Measurements from ENCODE around the gene B4GALT1.
"Not testable (repeated sequence)": the region's sequence is repeated elsewhere in the genome, so short reads cannot be mapped to it uniquely, and the experiment has no call there.

B4GALT1 gene

GRCh38 chr9:33092634-33093033 lies 74.5 kb downstream of the B4GALT1 start:
- DNase-seq = no peak

- DNase-seq = not testable (repeated sequence)
Measured at GRCh38 chr9:33085672-33086071, 81.5 kb downstream of the B4GALT1 start.

GRCh38 chr9:33082538-33083326 lies 84.4 kb downstream of the B4GALT1 start:
- DNase-seq = peak in 1 of 2 experiments; percentile 35

- no peak for DNase-seq
Measured at GRCh38 chr9:33082128-33082527, 85.0 kb downstream of the B4GALT1 start.

- DNase-seq = peak; percentile 55 to 64
Measured at GRCh38 chr9:33081128-33081851, 85.8 kb downstream of the B4GALT1 start.

DNA sequence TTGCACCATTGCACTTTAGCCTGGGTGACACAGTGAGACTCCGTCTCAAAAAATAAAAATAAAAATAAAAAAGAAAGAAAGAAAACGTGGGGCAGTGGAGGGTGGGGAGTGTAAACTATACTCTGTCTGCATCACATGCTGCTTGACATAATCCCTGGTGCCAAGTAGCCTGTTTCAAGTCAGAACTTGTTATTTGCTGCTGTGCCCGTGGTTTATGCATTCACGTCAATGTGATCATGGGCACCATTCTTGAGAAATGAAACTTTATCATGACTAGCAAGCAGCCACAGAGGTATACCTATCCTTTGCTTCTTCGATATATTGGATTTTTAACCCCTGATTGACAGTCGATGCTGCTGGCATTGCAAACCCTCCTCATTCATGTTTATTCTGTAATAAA lies 86.6 kb downstream of the B4GALT1 start:
- no peak for DNase-seq

DNA sequence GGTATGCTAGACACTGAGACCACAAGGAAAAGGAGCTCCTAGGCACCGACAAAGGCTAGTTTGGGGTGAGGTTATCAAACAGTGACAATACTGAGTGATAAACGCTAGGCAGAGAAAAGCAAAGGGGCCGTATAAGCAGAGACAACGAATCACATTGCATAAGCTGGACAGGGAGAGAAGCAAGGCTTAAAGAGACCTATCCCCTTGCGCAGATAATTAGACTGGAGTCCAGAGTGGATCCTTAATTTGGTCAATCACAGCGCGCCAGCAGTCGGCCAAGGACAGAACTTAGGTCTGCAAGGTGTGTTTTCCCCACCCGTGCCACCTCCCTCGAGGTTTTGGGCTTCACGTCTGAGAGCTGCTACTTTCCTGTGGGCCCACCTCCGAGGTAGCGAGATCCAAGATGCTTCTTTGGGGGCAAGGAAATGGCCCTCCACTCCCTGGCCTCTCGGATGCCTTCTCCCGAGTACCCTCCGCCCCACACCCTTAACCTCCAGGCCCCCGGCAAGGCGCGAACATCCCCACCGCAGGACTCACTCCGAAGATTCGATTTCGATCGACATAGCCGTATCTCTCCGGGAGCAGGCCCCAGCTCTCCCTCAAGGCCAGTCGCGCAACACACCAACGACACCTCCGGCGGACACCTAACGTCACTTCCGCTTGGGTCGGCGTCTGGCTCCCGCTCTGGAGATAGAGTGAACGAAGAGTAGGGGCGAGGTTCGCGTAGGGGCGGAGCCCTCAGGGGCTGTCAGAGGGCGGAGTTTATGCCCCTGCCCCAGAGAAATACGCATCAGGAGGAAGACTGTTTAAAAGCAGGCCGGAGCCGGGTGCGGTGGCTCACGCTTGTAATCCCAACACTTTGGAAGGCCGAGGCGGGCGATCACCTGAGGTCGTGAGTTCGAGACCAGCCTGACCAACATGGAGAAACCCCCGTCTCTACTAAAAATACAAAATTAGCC lies 90.8 kb downstream of the B4GALT1 start, which contains the start of gene SMU1:
SMU1 (minus strand) TSS at position 629 of the 959 bp plus-strand sequence; CDS start at position 563, 66 bp downstream.
- peak; percentile 94 to 96 for DNase-seq

GRCh38 chr9:33068991-33069390 lies 98.1 kb downstream of the B4GALT1 start:
- no peak for DNase-seq

- DNase-seq = no peak
Measured at GRCh38 chr9:33065157-33066076, 101.7 kb downstream of the B4GALT1 start.

Measured in activated CD4-positive, alpha-beta T cell treated with anti-CD3 and anti-CD28 coated beads, Interleukin-2, amount 50 U/mL, for 48 hours (primary cell).